WTC11 (cell line): ENCODE data around the gene LRRN4CL. TPM values are rescaled to one million over a fixed set of nuclear protein-coding genes. Genes with fewer than 3 reads are reported as not detected.

ENCODE experiments used
- ATAC-seq: fragments of 200-7000 bp; cut with Tn5 transposase; 2 replicates; pipeline ENCODE4 v1.10.0; 2021; ENCODE audit warnings: mild to moderate bottlenecking, moderate library complexity
- CTCF ChIA-PET: fragments of 300-600 bp; sonication (Branson Sonifier 250); formaldehyde crosslinking; loops from one replicate; lab custom pipeline; 2021; ENCODE audit warnings: antibody characterized with exemption; lab: Charles Lee
- POLR2A ChIA-PET: fragments of 350-600 bp; sonication (Branson Sonifier 250); formaldehyde crosslinking; loops from one replicate; lab custom pipeline; 2021; ENCODE audit warnings: antibody characterized with exemption; lab: Charles Lee
- DNase-seq: peaks from one replicate; pipeline ENCODE4 v3.0.0; 2021; ENCODE audit warnings: low spot score
- H3K27ac Mint-ChIP-seq: 2 replicates; pipeline ENCODE4 v1.8.0; 2021; ENCODE audit warnings: mixed read lengths
- H3K27me3 Mint-ChIP-seq: 2 replicates; pipeline ENCODE4 v1.8.0; 2021; ENCODE audit warnings: low read depth, mild to moderate bottlenecking, moderate library complexity, mixed read lengths
- H3K36me3 Mint-ChIP-seq: 2 replicates; pipeline ENCODE4 v1.8.0; 2021; ENCODE audit warnings: mixed read lengths
- H3K4me1 Mint-ChIP-seq: 2 replicates; pipeline ENCODE4 v1.8.0; 2022; ENCODE audit warnings: mixed read lengths
- H3K4me3 Mint-ChIP-seq: 2 replicates; pipeline ENCODE4 v1.8.0; 2021; ENCODE audit warnings: mild to moderate bottlenecking, moderate library complexity, mixed read lengths
- H3K9me3 Mint-ChIP-seq: 2 replicates; pipeline ENCODE4 v1.8.0; 2021; ENCODE audit warnings: mixed read lengths
- CBFB ChIP-seq: sonication (generic); formaldehyde crosslinking; IDR thresholded peaks from 2 replicates; pipeline ENCODE4 v1.8.1; 2022; ENCODE audit warnings: mild to moderate bottlenecking, low read depth, missing genetic modification reagents
- CREB1 ChIP-seq: sonication (generic); formaldehyde crosslinking; IDR thresholded peaks from 2 replicates; pipeline ENCODE4 v1.8.0; 2023; ENCODE audit warnings: mild to moderate bottlenecking, missing genetic modification reagents
- EMX1 ChIP-seq: fragments of 250-450 bp; sonication (Bioruptor Pico); IDR thresholded peaks from 2 replicates; pipeline ENCODE4 v1.8.0; 2021; ENCODE audit warnings: mild to moderate bottlenecking
- GTF2I ChIP-seq: fragments of 250-450 bp; sonication (Bioruptor Pico); conservative IDR thresholded peaks from 2 replicates; pipeline ENCODE4 v1.4.0; 2021; ENCODE audit warnings: mild to moderate bottlenecking
- HMGA2 ChIP-seq: fragments of 250-450 bp; sonication (Bioruptor Pico); IDR thresholded peaks from 2 replicates; pipeline ENCODE4 v1.4.0; 2021; ENCODE audit warnings: mild to moderate bottlenecking, moderate library complexity
- NR1H2 ChIP-seq: sonication (generic); formaldehyde crosslinking; IDR thresholded peaks from 2 replicates; pipeline ENCODE4 v1.9.0; 2021; ENCODE audit warnings: mild to moderate bottlenecking, moderate library complexity, missing genetic modification reagents
- RELA ChIP-seq: sonication (generic); formaldehyde crosslinking; IDR thresholded peaks from 2 replicates; pipeline ENCODE4 v1.8.1; 2022; ENCODE audit warnings: missing genetic modification reagents, mild to moderate bottlenecking, borderline replicate concordance
- TP53 ChIP-seq: sonication (generic); formaldehyde crosslinking; IDR thresholded peaks from 2 replicates; pipeline ENCODE4 v1.8.1; 2023; ENCODE audit warnings: mild to moderate bottlenecking, missing genetic modification reagents
- total RNA-seq: library from RNA; stranded (reverse); gene quantifications from 3 replicates; pipeline ENCODE4 v1.2.3, GENCODE V29; 2021
- TF ChIP-seq, protein P1 (sequence below): sonication (generic); formaldehyde crosslinking; IDR thresholded peaks from 2 replicates; pipeline ENCODE4 v1.8.1; 2023; ENCODE audit warnings: mild to moderate bottlenecking, moderate library complexity, missing genetic modification reagents
- TF ChIP-seq, protein P2 (sequence below): sonication (generic); formaldehyde crosslinking; IDR thresholded peaks from 2 replicates; pipeline ENCODE4 v1.8.0; 2022; ENCODE audit warnings: missing genetic modification reagents
- TF ChIP-seq, protein P3 (sequence below): sonication (generic); formaldehyde crosslinking; IDR thresholded peaks from 2 replicates; pipeline ENCODE4 v1.8.0; 2023; ENCODE audit warnings: mild to moderate bottlenecking, missing genetic modification reagents
- TF ChIP-seq, protein P4 (sequence below): sonication (generic); formaldehyde crosslinking; IDR thresholded peaks from 2 replicates; pipeline ENCODE4 v1.8.1; 2022; ENCODE audit warnings: missing genetic modification reagents, borderline replicate concordance
- TF ChIP-seq, protein P5 (sequence below): sonication (generic); formaldehyde crosslinking; IDR thresholded peaks from 2 replicates; pipeline ENCODE4 v1.8.1; 2022; ENCODE audit warnings: low read depth, mild to moderate bottlenecking, moderate library complexity, missing genetic modification reagents, borderline replicate concordance
- TF ChIP-seq, protein P6 (sequence below): fragments of 250-450 bp; sonication (Bioruptor Pico); IDR thresholded peaks from 2 replicates; pipeline ENCODE4 v1.9.0; 2021; ENCODE audit warnings: mild to moderate bottlenecking, borderline replicate concordance

LRRN4CL gene
- total RNA-seq, 1 experiment from 2014 or later: 0.39 TPM

DNA sequence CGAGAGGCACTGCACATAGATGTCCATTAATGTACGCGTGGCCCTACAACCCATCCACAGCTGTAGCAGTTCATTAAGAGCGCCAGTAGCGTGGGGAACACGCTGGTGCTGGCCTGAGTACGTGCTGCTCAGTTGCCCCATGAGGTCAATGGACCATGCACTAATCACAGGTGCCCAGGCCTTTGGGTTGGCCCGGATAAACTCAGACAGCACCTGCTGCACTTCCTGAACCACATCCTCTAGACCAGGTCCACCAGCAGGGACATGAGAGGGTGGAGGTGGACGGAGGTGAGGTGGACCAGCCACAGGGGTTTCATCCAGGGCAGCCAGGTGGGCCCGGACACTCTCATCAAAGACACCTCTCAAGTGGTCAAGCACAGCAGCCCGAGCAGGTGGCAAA, 39.8 kb downstream of the LRRN4CL start:
- POLR2A ChIA-PET: interaction anchor here (1.1 to 6.3 kb wide), 2 partner anchors 16 to 21 kb away, joined by 3 to 42 read pairs; partner anchors contain the start of genes C11orf98 and CSKMT
- no peak overlapping the region for H3K27ac Mint-ChIP-seq
- H3K4me3 Mint-ChIP-seq: no peak overlapping the region

DNA sequence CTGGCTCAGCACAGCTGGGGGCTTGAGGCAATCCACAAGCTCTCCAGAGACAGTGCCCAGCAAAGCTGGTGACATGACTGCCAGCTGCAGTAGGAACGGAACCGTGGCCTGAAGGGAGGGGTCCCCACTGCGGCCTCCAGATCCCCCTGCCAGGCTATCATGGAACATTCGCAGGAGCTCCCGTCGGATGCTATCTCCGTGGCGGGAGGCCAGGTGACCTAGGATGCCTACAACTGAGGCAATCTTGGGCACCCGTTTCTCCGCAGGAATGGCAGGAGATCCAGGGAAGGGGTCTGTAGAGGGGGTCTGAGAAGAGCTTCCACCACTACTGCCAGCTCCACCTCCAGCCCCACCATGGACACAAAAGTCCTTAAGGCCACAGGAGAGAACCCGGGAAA, 40.4 kb downstream of the LRRN4CL start:
- H3K4me1 Mint-ChIP-seq: peaks cover 18% of the 10 kb centered on the region
- no peak overlapping the region for H3K27ac Mint-ChIP-seq
- DNase-seq: no peak
- peaks cover 28% of the 10 kb centered on the region for H3K36me3 Mint-ChIP-seq
- TF ChIP-seq CREB1: no peak
- TF ChIP-seq, all 79 proteins: peak for 0
- no peak overlapping the region for H3K4me3 Mint-ChIP-seq
- POLR2A ChIA-PET: interaction anchor here (1.1 to 6.3 kb wide), 3 partner anchors 16 to 57 kb away, joined by 3 to 42 read pairs (median 8); partner anchors contain the start of genes C11orf98, CSKMT and TUT1
- no peaks in the 10 kb centered on the region for H3K9me3 Mint-ChIP-seq
- no peak for ATAC-seq
- CTCF ChIA-PET: no interaction called here
- no peaks in the 10 kb centered on the region for H3K27me3 Mint-ChIP-seq

More for the DNA sequence above, 39.8 kb downstream of the LRRN4CL start:
- CTCF ChIA-PET: no interaction called here
- H3K4me1 Mint-ChIP-seq: peaks cover 18% of the 10 kb centered on the region
- ATAC-seq: no peak
- TF ChIP-seq, protein P1, sequence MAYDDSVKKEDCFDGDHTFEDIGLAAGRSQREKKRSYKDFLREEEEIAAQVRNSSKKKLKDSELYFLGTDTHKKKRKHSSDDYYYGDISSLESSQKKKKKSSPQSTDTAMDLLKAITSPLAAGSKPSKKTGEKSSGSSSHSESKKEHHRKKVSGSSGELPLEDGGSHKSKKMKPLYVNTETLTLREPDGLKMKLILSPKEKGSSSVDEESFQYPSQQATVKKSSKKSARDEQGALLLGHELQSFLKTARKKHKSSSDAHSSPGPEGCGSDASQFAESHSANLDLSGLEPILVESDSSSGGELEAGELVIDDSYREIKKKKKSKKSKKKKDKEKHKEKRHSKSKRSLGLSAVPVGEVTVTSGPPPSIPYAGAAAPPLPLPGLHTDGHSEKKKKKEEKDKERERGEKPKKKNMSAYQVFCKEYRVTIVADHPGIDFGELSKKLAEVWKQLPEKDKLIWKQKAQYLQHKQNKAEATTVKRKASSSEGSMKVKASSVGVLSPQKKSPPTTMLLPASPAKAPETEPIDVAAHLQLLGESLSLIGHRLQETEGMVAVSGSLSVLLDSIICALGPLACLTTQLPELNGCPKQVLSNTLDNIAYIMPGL (CRISPR knock-in tag): no peak
- H3K27me3 Mint-ChIP-seq: no peaks in the 10 kb centered on the region
- no peaks in the 10 kb centered on the region for H3K9me3 Mint-ChIP-seq
- peaks cover 23% of the 10 kb centered on the region for H3K36me3 Mint-ChIP-seq
- no peak for DNase-seq

DNA sequence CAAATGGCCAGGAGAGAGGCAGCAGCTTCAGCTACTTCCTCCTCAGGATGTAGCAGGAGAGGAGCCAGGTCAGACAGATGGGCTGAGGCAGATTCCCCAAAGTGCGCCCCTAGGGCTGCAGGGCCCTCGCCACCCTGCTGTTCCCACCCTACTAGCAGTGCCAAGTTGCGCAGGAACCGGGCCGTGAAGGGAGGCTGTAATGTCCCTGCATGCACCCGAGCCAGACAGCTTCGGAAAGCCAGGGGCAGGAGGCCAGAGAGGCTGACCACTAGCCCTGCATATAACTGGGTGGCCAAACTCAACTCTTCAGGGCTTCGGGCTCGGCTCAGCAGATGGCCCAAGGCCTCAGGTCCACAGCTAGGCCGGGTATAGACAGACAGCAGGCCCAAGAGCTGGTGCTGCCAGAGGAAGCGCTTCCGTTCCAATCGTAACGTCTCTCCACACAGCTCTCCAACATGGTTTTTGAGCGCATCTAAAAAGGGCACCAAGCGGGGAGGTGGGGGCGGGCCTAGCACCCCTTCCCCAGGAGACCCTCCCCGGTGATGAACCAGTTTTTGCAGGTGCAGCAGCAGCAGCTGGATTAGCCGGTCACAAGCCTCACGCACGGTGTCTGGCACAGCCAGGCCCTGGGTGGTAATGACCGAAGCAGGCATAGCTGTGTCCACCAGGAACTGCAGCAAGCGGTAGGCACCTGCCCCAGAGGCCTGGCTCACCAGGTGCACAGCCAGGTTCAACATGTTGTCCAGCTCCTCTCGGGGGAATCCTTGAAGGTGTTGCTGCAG, 41.0 kb downstream of the LRRN4CL start:
- no peaks in the 10 kb centered on the region for H3K27me3 Mint-ChIP-seq
- peaks cover 30% of the 10 kb centered on the region for H3K36me3 Mint-ChIP-seq
- H3K9me3 Mint-ChIP-seq: no peaks in the 10 kb centered on the region
- POLR2A ChIA-PET: interaction anchor here (0.5 to 6.3 kb wide), 4 partner anchors 17 to 209 kb away, joined by 4 to 42 read pairs (median 8); partner anchors contain the start of genes C11orf98, CSKMT, STX5 and TUT1
- H3K27ac Mint-ChIP-seq: no peak overlapping the region
- H3K4me3 Mint-ChIP-seq: no peak overlapping the region
- no peak for DNase-seq
- CTCF ChIA-PET: interaction anchor here (0.8 kb wide), 1 partner anchor 17 kb away, joined by 3 read pairs; the partner anchor contains the start of genes C11orf98 and CSKMT
- H3K4me1 Mint-ChIP-seq: peaks cover 15% of the 10 kb centered on the region
- ATAC-seq: no peak
- TF ChIP-seq NR1H2 (CRISPR knock-in tag) (no peak), RELA (CRISPR knock-in tag) (no peak), EMX1 (no peak), HMGA2 (CRISPR knock-in tag) (no peak), GTF2I (CRISPR knock-in tag) (no peak), TP53 (CRISPR knock-in tag) (no peak), CBFB (CRISPR knock-in tag) (no peak)
- TF ChIP-seq, protein P2, sequence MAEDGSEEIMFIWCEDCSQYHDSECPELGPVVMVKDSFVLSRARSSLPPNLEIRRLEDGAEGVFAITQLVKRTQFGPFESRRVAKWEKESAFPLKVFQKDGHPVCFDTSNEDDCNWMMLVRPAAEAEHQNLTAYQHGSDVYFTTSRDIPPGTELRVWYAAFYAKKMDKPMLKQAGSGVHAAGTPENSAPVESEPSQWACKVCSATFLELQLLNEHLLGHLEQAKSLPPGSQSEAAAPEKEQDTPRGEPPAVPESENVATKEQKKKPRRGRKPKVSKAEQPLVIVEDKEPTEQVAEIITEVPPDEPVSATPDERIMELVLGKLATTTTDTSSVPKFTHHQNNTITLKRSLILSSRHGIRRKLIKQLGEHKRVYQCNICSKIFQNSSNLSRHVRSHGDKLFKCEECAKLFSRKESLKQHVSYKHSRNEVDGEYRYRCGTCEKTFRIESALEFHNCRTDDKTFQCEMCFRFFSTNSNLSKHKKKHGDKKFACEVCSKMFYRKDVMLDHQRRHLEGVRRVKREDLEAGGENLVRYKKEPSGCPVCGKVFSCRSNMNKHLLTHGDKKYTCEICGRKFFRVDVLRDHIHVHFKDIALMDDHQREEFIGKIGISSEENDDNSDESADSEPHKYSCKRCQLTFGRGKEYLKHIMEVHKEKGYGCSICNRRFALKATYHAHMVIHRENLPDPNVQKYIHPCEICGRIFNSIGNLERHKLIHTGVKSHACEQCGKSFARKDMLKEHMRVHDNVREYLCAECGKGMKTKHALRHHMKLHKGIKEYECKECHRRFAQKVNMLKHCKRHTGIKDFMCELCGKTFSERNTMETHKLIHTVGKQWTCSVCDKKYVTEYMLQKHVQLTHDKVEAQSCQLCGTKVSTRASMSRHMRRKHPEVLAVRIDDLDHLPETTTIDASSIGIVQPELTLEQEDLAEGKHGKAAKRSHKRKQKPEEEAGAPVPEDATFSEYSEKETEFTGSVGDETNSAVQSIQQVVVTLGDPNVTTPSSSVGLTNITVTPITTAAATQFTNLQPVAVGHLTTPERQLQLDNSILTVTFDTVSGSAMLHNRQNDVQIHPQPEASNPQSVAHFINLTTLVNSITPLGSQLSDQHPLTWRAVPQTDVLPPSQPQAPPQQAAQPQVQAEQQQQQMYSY (CRISPR knock-in tag): no peak
- TF ChIP-seq, protein P3, sequence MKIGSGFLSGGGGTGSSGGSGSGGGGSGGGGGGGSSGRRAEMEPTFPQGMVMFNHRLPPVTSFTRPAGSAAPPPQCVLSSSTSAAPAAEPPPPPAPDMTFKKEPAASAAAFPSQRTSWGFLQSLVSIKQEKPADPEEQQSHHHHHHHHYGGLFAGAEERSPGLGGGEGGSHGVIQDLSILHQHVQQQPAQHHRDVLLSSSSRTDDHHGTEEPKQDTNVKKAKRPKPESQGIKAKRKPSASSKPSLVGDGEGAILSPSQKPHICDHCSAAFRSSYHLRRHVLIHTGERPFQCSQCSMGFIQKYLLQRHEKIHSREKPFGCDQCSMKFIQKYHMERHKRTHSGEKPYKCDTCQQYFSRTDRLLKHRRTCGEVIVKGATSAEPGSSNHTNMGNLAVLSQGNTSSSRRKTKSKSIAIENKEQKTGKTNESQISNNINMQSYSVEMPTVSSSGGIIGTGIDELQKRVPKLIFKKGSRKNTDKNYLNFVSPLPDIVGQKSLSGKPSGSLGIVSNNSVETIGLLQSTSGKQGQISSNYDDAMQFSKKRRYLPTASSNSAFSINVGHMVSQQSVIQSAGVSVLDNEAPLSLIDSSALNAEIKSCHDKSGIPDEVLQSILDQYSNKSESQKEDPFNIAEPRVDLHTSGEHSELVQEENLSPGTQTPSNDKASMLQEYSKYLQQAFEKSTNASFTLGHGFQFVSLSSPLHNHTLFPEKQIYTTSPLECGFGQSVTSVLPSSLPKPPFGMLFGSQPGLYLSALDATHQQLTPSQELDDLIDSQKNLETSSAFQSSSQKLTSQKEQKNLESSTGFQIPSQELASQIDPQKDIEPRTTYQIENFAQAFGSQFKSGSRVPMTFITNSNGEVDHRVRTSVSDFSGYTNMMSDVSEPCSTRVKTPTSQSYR (CRISPR knock-in tag): no peak
- TF ChIP-seq, protein P4, sequence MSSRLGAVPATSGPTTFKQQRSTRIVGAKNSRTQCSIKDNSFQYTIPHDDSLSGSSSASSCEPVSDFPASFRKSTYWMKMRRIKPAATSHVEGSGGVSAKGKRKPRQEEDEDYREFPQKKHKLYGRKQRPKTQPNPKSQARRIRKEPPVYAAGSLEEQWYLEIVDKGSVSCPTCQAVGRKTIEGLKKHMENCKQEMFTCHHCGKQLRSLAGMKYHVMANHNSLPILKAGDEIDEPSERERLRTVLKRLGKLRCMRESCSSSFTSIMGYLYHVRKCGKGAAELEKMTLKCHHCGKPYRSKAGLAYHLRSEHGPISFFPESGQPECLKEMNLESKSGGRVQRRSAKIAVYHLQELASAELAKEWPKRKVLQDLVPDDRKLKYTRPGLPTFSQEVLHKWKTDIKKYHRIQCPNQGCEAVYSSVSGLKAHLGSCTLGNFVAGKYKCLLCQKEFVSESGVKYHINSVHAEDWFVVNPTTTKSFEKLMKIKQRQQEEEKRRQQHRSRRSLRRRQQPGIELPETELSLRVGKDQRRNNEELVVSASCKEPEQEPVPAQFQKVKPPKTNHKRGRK: no peak
- TF ChIP-seq, protein P5, sequence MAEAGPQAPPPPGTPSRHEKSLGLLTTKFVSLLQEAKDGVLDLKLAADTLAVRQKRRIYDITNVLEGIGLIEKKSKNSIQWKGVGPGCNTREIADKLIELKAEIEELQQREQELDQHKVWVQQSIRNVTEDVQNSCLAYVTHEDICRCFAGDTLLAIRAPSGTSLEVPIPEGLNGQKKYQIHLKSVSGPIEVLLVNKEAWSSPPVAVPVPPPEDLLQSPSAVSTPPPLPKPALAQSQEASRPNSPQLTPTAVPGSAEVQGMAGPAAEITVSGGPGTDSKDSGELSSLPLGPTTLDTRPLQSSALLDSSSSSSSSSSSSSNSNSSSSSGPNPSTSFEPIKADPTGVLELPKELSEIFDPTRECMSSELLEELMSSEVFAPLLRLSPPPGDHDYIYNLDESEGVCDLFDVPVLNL (CRISPR knock-in tag): no peak
- TF ChIP-seq, protein P6, sequence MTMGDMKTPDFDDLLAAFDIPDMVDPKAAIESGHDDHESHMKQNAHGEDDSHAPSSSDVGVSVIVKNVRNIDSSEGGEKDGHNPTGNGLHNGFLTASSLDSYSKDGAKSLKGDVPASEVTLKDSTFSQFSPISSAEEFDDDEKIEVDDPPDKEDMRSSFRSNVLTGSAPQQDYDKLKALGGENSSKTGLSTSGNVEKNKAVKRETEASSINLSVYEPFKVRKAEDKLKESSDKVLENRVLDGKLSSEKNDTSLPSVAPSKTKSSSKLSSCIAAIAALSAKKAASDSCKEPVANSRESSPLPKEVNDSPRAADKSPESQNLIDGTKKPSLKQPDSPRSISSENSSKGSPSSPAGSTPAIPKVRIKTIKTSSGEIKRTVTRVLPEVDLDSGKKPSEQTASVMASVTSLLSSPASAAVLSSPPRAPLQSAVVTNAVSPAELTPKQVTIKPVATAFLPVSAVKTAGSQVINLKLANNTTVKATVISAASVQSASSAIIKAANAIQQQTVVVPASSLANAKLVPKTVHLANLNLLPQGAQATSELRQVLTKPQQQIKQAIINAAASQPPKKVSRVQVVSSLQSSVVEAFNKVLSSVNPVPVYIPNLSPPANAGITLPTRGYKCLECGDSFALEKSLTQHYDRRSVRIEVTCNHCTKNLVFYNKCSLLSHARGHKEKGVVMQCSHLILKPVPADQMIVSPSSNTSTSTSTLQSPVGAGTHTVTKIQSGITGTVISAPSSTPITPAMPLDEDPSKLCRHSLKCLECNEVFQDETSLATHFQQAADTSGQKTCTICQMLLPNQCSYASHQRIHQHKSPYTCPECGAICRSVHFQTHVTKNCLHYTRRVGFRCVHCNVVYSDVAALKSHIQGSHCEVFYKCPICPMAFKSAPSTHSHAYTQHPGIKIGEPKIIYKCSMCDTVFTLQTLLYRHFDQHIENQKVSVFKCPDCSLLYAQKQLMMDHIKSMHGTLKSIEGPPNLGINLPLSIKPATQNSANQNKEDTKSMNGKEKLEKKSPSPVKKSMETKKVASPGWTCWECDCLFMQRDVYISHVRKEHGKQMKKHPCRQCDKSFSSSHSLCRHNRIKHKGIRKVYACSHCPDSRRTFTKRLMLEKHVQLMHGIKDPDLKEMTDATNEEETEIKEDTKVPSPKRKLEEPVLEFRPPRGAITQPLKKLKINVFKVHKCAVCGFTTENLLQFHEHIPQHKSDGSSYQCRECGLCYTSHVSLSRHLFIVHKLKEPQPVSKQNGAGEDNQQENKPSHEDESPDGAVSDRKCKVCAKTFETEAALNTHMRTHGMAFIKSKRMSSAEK (CRISPR knock-in tag): no peak
